ENCODE measurements around the gene RRAS2. TPM values are rescaled to one million over a fixed set of nuclear protein-coding genes. Genes with fewer than 3 reads are reported as not detected.

Gene RRAS2
- 43.2 TPM for polyA plus RNA-seq (2012; ENCODE audit: insufficient read length, low read depth)

DNA sequence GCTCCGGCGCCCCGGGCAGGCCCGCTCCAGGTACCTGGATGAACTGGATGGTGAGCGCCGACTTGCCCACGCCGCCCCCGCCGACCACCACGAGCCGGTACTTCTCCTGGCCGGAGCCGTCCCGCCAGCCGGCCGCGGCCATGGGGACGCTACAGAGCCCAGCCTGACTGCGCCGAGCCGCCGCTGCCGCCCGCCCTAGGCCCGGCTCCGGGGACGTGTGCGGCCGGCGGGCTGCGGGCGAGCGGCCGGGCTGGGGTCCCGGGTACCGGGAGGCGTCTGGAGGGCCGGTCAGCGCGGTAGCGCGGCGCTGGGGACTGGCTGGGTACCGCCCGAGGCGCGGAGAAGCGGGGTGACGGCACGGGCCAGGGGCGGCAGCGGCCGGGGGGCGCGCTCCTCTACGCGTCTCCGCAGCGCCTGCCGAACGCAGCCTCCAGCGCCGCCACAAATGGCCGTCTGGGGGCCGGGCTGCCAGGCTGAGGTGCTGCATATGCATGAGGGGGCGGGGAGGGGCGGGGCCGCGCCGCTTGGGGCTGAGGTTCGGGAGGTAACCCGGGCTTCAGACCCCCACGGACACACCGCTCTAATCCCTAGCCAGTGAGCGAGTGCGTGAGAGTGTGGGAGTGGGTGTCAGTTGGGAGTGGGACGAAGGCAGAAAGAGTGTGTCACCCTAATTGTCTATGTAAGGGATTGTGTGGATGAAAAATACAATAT lies at the start of gene RRAS2:
TSS of gene RRAS2 (minus strand) at position 455 of the 711 bp plus-strand sequence. CDS start at position 142, 313 bp downstream.
- TF ChIP-seq TAF1 (IDR thresholded peaks at IDR 0.05; ENCODE audit: borderline replicate concordance, insufficient read depth, low read length) (peak; percentile 54; the same call in 1 of the 2 replicates), FOXP2 (optimal IDR thresholded peaks at IDR 0.05; ENCODE audit: borderline replicate concordance, extremely low read depth, extremely low read length, insufficient read depth) (peak; percentile 66), POLR2AphosphoS5 (IDR thresholded peaks at IDR 0.05; ENCODE audit: low read depth, low read length) (peak; percentile 88), SIN3A (IDR thresholded peaks at IDR 0.05; ENCODE audit: borderline replicate concordance, insufficient read depth, low read length) (no peak)
- TF ChIP-seq, protein P1, sequence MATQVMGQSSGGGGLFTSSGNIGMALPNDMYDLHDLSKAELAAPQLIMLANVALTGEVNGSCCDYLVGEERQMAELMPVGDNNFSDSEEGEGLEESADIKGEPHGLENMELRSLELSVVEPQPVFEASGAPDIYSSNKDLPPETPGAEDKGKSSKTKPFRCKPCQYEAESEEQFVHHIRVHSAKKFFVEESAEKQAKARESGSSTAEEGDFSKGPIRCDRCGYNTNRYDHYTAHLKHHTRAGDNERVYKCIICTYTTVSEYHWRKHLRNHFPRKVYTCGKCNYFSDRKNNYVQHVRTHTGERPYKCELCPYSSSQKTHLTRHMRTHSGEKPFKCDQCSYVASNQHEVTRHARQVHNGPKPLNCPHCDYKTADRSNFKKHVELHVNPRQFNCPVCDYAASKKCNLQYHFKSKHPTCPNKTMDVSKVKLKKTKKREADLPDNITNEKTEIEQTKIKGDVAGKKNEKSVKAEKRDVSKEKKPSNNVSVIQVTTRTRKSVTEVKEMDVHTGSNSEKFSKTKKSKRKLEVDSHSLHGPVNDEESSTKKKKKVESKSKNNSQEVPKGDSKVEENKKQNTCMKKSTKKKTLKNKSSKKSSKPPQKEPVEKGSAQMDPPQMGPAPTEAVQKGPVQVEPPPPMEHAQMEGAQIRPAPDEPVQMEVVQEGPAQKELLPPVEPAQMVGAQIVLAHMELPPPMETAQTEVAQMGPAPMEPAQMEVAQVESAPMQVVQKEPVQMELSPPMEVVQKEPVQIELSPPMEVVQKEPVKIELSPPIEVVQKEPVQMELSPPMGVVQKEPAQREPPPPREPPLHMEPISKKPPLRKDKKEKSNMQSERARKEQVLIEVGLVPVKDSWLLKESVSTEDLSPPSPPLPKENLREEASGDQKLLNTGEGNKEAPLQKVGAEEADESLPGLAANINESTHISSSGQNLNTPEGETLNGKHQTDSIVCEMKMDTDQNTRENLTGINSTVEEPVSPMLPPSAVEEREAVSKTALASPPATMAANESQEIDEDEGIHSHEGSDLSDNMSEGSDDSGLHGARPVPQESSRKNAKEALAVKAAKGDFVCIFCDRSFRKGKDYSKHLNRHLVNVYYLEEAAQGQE (IDR thresholded peaks at IDR 0.05; ENCODE audit: insufficient read depth in 1 of 2, low read depth in 2 of 2, low read length in 2 of 2) = no peak

GRCh38 chr11:14408612-14409011 lies 49.6 kb upstream of the RRAS2 start:
- TF ChIP-seq SIN3A (IDR thresholded peaks at IDR 0.05; ENCODE audit: borderline replicate concordance, insufficient read depth, low read length) = no peak
- no peak for TF ChIP-seq TAF1 (IDR thresholded peaks at IDR 0.05; ENCODE audit: borderline replicate concordance, insufficient read depth, low read length)
- TF ChIP-seq POLR2AphosphoS5 (IDR thresholded peaks at IDR 0.05; ENCODE audit: low read depth, low read length) = no peak
- TF ChIP-seq FOXP2 (optimal IDR thresholded peaks at IDR 0.05; ENCODE audit: borderline replicate concordance, extremely low read depth, extremely low read length, insufficient read depth) = no peak
- TF ChIP-seq, protein P1 (IDR thresholded peaks at IDR 0.05; ENCODE audit: insufficient read depth in 1 of 2, low read depth in 2 of 2, low read length in 2 of 2) = no peak

DNA sequence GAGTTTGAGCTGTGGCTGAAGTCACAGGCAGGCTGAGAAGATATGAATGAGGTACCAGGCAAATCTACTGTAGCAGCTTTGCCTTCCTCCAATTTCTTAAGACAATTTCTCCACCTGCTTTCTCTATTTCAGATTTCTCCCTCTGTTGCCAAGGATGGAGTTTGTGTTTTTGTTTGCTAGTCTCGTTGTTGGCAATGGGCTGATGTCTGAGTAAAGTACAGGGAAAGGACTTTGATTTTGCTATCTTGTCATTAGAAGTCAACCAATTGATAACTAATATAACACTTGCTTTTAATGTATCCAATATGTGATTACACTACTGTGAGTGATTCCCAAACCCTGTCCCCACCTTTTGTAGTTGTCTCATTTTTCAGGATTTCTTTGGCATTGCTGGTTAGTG lies 40.1 kb upstream of the RRAS2 start:
- TF ChIP-seq SIN3A (IDR thresholded peaks at IDR 0.05; ENCODE audit: borderline replicate concordance, insufficient read depth, low read length) = no peak
- TF ChIP-seq, protein P1 (IDR thresholded peaks at IDR 0.05; ENCODE audit: insufficient read depth in 1 of 2, low read depth in 2 of 2, low read length in 2 of 2) = no peak
- no peak for TF ChIP-seq TAF1 (IDR thresholded peaks at IDR 0.05; ENCODE audit: borderline replicate concordance, insufficient read depth, low read length)
- TF ChIP-seq POLR2AphosphoS5 (IDR thresholded peaks at IDR 0.05; ENCODE audit: low read depth, low read length) = no peak
- no peak for TF ChIP-seq FOXP2 (optimal IDR thresholded peaks at IDR 0.05; ENCODE audit: borderline replicate concordance, extremely low read depth, extremely low read length, insufficient read depth)

DNA sequence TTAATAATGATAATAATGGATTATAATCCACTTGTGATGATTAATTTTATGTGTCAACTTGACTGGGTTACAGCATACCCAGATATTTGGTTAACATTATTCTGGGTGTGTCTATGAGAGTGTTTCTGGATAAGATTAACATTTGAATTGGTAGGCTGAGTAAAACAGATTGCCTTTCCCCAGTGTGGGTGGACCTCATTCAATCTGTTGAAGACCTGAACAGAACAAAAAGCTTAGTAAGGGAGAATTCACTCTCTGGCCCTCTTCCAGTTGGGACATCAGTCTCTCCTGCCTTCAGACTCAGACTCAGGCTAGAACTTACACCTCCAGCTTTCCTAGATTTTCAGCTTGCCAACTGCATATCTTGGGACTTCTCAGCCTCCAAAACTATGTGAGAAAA lies 37.3 kb upstream of the RRAS2 start:
- TF ChIP-seq FOXP2 (optimal IDR thresholded peaks at IDR 0.05; ENCODE audit: borderline replicate concordance, extremely low read depth, extremely low read length, insufficient read depth) (no peak), TAF1 (IDR thresholded peaks at IDR 0.05; ENCODE audit: borderline replicate concordance, insufficient read depth, low read length) (no peak), SIN3A (IDR thresholded peaks at IDR 0.05; ENCODE audit: borderline replicate concordance, insufficient read depth, low read length) (no peak), POLR2AphosphoS5 (IDR thresholded peaks at IDR 0.05; ENCODE audit: low read depth, low read length) (no peak)
- TF ChIP-seq, protein P1 (IDR thresholded peaks at IDR 0.05; ENCODE audit: insufficient read depth in 1 of 2, low read depth in 2 of 2, low read length in 2 of 2) = no peak
